HG03175 (cell line): ENCODE data around the gene USP3.
"Not testable (repeated sequence)": the region's sequence is repeated elsewhere in the genome, so short reads cannot be mapped to it uniquely, and the experiment has no call there.

ENCODE experiments used
- ATAC-seq: cut with Tn5 transposase; IDR thresholded peaks from one replicate; pipeline ENCODE4 v1.9.1; 2021; ENCODE audit warnings: mild to moderate bottlenecking, moderate library complexity; ENCODE audit not compliant: unreplicated experiment

The USP3 gene

DNA sequence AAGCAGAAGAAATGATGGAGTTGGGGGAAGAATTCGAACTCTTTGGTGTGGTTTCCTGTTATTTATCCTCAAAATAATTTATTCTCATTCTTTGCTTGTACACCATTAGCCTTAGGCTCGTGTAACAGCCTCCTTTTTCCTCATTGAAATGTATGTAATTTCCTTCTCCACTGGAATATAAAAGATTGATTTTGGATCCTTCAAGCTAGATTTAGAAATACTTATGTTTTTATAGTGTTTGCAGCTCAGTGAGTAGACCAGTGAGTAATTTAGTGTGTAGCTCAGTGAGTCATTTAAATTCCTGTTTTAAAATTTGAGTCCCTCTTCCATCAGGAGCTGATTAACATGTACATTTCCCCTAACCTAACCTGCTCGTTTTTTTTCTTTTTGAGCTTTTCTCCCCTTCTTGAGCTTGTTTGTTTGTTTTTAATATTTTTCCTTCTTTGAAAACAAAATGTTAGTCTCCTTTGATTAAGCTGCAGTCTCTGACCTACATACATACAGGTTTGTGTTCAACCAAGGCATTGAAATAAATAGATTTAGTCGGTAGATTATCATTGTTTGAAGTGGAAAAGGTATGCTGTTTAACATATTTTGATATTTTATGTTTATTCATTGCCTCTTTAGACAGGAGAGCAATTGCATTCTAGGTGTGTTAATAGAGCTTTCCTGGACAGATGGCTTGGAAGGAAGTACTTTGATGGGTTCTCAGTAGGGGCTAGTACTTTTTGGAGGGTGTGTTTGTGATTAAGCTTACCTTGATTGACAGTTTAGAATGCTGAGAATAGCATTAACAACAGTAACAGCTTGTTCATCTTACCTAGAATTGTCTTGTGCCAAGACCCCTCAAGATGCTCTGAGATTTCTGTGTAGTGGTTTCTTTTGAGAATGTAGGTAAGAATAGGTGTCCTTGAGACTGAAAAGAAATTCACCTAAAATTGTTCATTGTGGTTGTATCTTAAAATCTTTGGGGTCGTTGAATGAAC, 5.9 kb downstream of the USP3 start:
- no peak for ATAC-seq

DNA sequence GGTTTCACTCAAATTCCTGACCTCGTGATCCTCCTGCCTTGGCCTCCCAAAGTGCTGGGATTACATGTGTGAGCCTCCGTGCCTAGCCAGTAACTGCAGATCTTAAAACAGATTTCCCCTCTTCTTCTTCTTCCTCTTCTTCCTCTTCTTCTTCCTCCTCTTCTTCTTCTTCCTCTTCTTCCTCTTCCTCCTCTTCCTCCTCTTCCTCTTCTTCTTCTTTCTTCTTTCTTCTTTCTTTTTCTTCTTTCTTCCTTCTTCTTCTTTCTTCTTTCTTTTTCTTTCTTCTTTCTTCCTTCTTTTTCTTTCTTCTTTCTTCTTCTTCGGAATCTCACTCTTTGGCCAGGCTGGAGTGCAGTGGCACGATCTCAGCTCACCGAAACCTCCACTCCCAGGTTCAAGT, 7.8 kb downstream of the USP3 start:
- ATAC-seq: no peak

DNA sequence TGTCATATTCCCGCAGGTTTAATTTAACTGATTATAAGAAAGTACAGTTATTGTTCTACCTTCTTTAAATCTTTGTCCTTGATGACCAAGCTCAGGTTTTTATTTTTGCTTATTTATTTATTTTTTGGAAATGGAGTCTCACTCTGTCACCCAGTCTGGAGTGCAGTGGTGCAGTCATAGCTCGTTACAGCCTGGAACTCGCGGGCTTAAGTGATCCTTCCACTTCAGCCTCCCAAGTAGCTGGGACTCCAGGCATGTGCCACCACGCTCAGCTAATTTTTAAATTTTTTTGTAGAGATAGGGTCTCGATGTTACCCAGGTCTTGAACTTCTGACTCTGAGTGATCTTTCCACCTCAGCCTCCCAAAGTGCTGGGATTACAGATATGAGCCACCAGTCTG, 8.9 kb downstream of the USP3 start:
- ATAC-seq: no peak

DNA sequence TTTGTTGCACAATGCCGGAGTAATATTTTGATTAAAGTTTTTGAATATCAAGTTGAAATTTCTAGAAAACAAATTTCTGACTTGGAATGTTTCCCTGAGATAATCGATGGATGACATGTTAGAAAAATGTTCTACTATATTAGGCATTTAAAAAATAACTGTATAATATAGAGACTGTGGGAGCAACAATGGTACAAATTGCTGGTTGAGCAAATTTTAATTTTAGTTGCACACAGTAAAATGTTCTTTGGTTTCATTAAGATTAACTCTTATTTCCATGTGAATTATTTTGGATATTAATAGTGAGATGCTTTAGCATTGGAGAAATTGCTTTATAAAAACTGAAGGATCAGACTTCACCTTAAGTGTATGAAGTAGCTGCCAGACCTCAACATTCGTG, 9.3 kb downstream of the USP3 start:
- no peak for ATAC-seq

DNA sequence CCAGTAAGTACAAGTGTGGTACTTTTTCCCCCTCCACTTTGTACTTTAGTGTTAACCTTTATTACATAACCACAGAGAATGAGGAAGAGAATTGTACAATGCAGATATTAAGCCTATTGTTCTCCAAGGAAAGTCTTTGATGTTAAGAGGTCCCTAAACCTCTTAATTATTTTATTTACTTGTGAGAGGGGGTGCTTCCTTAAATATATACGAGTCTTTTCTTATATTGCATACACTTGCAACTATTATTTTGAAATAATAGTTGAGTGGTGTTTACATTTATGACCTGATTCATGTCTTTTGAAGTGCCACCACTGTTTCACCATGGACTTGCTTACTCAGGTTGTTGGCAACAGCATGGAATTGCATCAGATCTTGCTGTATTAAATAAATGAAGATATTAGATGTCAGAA, 10.1 kb downstream of the USP3 start:
- no peak for ATAC-seq

DNA sequence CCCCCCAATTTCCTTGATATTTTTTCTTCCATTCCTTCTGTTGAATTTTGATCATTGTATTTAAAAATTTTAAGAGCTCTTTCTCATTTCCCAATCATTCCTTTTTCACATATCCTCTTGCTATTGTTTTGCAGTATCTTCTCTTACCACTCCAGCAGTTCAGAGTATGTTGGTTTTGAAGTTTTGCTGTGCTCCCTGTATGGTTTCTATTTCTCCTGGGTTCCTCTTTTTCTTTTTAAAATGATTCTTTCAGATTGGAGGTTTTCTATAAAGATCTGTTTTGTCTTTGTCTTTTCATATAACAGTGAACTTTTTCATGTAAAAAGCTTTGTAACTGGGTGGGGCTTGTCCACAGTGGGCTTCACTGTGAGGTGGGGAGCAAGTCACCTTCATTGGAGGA, 12.8 kb downstream of the USP3 start:
- ATAC-seq: no peak

DNA sequence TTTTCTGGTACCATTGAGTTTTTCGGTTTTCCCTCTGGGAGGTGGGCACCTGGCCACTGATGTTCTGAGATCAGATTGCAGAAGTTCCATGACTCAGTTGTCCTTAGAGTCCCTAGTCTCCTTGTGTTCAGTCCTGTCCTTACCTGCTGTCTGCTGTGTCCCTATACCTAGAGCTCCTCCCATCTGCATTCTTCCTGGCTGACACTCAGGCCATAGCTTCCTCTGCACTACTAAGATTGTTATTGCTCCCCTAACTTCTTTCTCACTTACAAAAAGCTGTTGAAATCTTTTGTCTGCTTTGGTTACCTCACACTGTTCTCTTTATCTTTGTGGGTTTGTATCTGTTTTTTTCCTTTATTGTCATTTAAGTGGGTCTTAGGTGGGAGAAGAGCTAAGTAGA, 13.2 kb downstream of the USP3 start:
- no peak for ATAC-seq

DNA sequence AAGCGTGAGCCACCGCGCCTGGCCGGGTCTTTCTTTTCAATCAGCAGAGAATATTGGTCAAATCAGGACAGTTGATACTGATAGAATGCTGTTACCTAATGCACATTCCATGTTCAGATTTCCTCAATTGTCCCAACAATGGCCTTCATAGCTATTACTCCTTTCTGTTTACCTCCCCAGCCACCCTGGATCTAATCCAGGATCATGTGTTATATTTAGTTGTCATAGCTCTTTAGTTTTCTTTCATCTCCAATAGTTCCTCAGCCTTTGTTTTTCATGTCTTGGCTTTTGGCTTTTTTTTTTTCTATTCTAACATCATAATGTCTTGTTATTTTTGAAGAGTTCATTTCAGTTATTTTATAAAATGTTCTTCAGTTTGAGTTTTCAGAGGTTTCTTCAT, 14.6 kb downstream of the USP3 start:
- ATAC-seq: no peak

DNA sequence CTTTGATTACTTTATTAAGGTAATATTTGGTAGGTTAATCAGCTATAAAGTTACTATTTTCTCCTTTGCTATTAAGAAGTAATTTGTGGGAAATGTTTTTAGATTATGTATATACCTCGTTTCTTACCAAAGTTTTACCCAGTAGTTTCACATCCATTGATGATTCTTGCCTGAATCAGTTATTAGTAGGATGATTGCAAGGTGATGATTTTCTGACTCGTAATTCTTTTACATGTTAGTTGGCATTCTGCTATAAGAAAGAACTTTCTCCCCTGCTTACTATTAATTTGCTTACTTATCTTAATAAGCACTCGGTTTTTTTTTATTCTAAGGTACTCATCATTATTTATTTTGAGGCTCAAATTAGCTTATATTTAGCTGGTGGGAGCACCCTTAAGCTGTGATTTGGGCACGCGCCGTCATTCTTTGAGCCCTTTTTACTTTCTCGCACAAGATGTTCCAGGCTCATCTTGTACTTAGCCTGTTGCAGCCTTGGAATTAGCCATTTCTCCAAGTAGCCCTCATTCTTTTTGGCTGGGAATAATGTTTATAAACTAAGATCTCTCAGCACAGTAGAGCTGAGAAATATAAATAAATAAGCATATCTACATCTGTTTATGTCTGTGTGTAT, 15.3 kb downstream of the USP3 start:
- no peak for ATAC-seq

DNA sequence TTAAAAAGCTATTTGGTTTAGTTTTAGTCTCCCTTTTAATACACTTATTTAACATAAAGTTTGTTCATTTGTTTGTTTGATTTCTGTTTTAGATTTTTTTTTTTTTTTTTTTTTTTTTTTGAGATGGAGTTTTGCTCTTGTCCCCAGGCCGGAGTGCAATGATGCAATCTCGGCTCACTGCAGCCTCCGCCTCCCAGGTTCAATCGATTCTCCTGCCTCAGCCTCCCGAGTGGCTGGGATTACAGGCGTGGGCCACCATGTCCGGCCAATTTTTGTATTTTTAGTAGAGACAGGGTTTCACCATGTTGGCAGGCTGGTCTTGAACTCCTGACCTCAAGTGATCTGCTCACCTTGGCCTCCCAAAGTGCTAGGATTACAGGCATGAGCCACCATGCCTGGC, 16.1 kb downstream of the USP3 start:
- ATAC-seq: not testable (repeated sequence)

DNA sequence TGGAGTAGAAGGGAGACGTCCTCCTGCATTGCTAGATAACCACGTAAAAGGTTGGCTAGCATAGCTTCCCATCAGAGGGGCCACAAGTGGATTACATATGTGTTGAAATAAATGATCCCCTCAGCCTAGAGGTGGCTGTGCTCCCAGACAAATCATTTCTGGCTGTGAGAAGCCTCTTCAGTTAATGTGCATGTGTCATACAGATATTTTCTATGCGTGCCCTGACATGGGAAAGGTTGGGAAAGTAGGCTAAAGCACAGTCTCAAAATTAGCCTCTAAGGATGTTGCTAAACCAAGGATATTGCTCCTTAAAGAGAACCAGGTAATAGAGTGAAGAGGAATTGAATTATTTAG, 17.8 kb downstream of the USP3 start:
- ATAC-seq: no peak

DNA sequence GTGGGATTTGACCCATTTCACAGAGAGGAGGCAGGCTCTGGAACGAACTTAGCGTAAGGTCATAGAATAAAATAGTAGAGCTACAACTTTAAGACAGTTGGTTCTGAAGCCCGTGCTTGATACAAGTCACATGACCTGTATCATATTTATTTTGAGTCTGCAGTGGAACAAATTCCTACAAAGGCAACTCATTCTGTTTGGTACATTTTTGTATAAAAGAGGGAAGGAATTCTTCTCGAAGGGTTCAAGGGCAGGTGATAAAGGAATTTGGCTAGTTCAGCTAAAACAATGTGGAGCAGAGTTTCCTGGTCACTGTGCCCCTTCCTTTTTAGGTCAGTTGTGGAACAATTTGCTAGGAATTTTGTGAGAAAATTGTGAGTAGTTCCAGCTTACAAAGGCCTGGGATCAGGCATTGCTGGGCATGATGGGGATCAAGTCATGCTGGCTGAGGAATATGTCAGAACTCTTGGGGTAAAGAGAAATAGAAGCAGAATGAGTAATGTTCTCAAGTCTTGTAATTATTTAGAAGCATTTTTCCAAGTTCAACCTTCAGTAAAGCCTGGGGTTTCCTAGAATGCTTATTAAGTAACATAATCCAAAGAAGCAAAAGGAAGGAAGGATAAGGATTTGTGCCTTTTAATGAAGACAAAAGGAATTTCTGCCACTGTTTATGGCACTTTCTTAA, 19.1 kb downstream of the USP3 start:
- ATAC-seq: no peak

DNA sequence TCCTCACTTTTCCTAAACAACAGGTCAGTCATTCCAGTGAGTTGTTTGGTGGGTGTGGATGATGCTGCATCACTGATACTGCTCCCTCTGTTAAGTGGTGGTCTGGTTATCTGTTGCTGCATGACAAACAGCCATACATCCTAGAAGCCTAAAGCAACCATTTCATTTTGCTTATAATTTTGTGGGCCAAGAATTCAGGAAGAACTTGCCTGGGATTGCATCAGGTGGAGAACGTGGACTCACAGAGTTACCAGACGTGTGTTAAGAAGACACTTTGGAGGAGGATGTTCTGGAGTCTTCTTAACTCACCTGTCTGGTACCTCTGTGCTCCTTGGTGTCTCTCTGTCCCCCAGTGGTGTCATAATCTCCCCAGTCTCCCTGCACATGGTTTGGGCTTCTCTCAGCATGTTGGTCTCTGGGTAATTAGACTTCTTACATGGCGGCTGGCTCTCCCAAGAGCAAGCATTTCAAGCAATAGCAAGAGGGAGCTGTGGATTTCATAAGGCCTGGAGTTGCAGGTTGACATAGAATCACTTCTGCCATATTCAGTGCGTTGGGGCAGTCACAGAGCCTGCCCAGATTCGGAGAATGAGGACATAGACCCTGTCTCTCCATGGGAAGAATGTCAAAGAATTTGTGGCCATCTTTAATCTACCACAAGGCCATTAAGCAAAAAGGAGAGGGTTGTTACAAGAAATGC, 20.1 kb downstream of the USP3 start:
- no peak for ATAC-seq

DNA sequence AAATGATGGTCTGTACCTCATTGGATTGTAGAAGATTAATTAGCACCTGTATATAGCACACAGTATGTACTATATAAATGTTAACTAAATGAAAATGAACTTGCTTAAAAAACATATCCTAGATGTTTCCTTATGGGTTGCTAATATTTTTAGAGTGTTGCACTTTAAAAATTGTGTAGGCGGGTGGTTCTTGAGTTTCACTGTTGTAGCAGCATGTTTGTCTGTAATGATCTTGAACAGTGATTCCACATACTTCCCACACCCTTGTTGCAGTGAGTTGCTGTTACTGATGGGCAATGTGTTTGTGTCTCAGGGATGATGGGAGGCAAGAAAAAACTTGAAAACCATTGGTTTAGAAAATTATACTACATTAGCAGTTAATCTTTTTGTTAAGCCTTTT, 22.0 kb downstream of the USP3 start:
- ATAC-seq: no peak

DNA sequence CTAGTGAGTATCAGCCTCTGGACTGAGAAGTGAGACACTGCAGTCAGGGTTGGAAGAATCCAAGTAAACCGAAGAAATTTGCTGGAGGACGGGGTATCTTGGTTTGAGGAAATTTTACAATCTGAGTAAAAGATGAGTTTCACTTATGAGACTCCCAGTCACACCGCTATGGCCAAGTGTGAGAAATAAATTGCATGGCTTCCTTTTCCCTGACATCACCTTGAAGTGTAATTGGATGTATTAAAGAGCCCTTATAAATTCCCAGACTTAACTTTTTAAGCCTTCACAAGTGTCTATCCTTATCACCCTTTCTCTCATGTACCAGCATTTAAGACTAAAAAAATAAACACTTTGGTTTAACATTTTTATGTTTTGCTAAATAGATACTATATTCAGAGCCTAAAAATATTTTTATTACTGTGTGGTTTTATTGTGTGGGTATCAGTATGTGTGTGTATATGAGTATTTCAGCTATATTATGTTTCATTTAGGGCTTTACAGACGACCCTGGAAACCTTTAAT, 23.8 kb downstream of the USP3 start:
- no peak for ATAC-seq

DNA sequence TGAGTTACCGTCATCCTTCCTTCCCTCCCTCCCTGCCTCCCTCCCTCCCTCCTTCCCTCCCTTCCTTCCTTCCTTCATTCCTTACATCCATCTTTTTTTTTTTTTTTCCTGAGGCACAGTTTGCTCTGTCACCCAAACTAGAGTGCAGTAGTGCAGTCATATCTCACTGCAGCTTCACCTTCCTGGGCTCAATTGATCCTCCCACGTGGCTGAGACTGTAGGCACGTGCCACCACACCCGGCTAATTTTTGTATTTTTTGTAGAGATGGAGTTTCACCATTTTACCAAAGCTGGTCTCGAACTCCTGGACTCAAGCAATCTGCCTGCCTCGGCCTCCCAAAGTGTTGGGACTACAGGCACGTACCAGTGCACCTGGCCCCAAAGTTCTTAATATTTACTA, 25.8 kb downstream of the USP3 start:
- ATAC-seq: no peak

DNA sequence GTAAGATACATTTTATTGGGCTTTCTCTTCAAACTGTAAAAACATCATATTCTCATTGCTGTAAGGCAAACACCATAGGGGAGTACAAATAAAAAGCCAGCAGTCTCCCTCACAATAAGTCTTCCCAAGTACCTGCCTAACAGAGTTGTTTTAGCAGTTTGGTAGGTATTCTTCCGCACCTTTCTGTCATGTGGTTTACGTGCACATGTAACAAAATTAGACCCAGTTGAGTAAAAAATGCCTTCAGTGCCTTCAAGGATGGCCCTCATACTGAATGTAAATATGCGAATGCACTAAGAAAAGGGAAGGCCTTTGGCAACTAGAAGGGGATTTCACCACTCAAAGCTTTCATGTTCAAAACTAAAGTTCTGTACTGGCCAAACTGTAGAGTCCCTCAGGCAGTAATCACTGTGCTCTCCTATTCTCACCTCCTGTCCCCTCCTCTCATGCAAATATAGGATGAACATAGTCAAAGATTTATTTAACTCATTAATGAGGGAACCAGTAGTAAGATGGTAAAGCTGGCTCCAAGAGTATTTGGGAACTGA, 26.4 kb downstream of the USP3 start:
- no peak for ATAC-seq

DNA sequence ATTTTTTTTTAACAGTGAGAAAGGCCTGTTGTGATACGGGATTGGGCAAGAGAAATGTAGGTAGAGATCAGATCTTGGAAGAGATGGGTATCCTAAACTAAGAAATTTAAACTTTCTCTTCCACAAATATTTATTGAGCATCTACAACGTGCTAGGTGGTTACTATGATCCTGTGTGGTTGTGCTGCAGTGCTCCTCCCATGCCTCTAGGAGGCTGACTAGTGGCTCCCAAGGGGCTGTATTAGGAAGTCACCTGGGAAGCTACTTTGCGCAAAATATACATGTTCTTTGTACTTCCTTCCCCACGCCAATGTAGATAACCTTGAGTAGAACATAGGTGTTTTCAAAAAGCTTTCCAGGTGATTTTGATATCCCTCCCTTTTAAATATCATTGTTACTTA, 27.2 kb downstream of the USP3 start:
- ATAC-seq: no peak

DNA sequence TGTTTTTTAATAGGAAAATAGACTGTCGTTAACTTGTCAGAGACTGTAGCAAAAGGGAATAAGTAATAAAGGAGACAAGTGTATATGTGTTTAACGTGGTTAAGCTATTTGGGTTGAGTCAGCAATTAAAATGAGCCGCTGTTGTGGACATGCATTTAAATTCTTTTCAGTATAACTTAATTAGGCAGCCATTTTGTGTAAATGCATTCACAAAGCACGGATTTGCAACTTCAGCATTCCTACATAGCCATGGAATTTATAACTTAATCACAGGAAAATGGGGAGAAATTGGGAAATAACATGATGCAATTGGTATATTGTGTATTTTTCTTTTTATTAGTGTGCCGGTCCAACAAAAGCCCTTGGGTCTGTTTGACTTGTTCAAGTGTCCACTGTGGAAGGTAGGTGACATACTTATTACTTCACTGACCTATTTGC, 27.9 kb downstream of the USP3 start:
- no peak for ATAC-seq

DNA sequence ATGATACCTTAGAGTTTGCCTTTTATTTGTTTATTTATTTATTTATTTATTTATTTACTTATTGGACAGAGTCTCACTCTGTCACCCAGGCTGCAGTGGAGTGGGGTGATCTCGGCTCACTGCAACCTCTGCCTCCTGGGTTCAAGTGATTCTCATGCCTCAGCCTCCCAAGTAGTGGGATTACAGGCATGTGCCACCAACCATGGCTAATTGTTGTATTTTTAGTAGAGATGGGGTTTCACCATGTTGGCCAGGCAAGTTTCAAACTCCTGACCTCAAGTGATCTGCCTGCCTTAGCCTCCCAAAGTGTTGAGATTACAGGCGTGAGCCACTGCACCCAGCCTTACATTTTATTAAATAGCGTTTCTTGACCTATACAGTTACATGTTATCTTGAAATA, 30.5 kb downstream of the USP3 start:
- not testable (repeated sequence) for ATAC-seq

DNA sequence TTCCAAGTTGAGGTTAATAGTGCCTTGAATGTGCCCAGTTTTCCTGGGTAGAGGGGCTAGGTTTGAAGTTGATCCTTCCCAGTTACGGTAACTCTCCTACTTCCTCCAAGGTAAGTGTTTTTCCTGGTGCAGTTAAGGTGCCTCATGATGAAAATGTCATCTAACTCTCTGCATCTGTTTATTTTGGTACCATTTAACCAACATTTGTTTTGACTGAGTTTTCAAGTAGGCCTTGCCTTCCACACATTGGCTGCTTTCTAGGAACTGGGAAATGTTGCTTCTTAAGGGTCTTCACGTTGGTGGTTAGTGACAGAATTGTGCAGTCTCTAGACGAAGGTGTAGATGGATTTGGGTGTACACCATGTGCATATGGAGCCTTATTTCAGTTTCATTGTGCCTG, 31.3 kb downstream of the USP3 start:
- no peak for ATAC-seq
